D341Med (cell line): ENCODE results near the gene CAB39L.
A peak's percentile ranks its signal among the peaks of the same experiment; 100 is the strongest.

ENCODE experiments used
- DNase-seq: peaks from one replicate; pipeline ENCODE4 v3.0.0; 2012; ENCODE audit warnings: low spot score

Gene CAB39L

GRCh38 chr13:49441846-49442245, 2.0 kb downstream of the CAB39L start:
- DNase-seq = no peak

DNA sequence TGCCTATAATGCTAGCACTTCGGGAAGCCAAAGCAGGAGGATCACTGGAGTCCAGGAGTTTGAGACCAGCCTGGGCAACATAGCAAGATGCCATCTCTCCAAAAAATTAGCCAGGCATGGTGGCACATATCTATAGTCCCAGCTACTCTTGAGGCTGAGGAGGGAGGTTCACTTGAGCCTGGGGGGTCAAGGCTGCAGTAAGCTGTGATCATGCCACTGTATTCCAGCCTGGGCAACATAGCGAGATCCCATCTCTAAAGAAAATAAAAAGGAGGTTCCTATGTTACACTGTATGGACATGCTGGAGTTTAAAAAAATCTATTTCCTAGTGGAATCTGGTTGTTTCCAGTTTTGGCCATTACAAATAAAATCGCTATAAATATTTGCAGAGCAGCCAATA, 2.6 kb downstream of the CAB39L start:
- no peak for DNase-seq

- DNase-seq = no peak
These were observed 4.3 kb downstream of the CAB39L start for GRCh38 chr13:49439609-49440008.

DNA sequence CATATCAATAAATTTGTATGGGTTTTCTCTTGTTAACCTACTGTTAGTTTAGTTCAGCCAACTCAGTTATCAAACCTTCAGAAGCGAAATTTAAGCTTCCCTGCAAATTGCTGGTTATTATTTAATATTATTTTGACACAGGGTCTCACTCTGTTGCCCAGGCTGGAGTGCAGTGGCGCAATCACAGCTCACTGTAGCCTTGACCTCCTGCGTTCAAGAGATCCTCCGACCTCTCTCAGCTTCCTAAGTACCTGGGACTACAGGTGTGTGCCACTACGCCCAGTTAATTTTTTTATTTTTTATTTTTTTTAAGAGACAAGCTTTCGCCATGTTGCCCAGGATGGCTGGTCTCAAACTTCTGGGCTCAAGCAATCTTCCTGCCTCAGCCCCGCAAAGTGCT, 6.2 kb downstream of the CAB39L start:
- no peak for DNase-seq

DNA sequence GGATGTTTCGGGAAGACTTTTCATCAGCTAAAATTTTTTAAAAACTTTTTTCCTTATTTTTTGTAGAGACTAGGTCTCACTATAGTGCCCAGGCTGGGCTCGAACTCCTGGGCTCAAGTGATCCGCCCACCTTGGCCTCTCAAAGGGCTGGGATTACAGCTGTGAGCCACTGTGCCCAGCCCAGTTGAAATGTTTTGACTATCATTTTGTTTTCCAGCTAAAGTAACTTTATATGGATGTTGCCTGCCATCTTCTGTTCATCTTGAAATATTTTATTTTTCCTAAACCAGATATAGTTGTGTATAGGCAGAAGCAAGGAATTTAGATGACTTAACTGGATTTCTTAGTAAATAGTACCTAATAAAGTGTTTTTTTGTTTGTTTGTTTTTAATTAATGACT, 7.0 kb downstream of the CAB39L start:
- no peak for DNase-seq

- no peak for DNase-seq
These were observed 7.9 kb downstream of the CAB39L start for GRCh38 chr13:49435992-49436391.

GRCh38 chr13:49429121-49429520, 14.7 kb downstream of the CAB39L start:
- no peak for DNase-seq

- no peak for DNase-seq
These were observed 15.7 kb downstream of the CAB39L start for GRCh38 chr13:49428041-49428763.

DNA sequence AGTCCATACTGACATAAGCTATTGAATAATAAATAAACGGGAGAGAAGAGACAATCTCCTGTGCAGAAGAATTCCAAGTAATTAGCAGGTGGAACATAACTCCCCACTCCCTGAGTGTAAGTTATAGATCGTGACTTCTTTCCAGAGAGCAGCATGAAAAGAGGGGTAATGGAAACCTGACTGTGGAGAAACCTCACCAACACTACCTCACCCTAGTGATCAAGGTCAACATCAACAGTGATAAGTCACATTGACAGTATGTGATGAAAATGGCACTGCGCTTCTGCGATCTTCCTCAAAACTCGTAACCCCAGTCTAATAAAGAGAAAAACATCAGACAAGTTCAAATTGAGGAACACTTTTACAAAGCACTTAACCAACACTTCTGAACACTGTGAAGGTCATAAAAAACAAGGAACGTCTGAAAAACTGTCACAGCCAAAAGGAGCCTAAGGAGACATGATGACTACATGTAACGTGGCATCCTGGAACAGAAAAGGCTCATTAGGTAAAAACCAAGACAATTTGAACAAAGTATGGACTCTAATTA, 19.8 kb downstream of the CAB39L start:
- DNase-seq = no peak

GRCh38 chr13:49421391-49421790, 22.5 kb downstream of the CAB39L start:
- peak; percentile 31 for DNase-seq

- no peak for DNase-seq
These were observed 24.6 kb downstream of the CAB39L start for GRCh38 chr13:49419276-49419675.

DNA sequence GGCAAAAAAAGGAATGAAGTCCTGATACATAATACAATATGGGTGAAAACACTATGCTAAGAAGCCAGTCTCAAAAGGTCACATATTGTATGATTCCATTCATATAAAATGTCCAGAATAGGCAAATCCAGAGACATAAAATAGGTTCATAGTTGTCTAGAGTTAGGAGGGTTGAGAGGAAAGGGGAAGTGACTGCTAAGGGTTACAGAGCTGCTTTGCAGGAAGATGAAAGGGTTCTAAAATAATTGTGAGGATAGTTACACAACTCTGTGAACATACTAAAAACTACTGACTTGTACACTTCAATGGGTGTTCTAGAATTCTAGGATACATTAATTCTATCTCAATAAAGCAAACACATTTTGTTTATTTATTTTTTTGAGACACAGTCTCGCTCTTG, 25.7 kb downstream of the CAB39L start:
- DNase-seq = no peak

DNA sequence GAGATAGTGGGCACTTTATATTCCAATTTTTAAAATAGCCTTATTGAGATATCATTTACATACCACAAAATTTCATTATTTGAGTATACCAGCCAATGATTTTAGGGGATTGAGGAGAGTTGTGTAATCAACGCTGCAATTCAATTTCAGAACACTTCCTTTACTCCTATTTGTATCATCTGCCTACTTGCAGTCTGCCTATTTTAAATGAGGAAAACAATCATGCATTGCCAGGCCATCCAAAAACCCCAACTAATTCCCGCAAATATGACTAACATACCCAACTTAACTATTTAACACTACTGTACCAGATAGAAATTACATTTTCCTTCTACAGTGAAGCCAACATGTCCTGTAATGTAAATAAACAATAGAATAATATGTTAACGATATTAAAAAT, 26.7 kb downstream of the CAB39L start:
- no peak for DNase-seq

DNA sequence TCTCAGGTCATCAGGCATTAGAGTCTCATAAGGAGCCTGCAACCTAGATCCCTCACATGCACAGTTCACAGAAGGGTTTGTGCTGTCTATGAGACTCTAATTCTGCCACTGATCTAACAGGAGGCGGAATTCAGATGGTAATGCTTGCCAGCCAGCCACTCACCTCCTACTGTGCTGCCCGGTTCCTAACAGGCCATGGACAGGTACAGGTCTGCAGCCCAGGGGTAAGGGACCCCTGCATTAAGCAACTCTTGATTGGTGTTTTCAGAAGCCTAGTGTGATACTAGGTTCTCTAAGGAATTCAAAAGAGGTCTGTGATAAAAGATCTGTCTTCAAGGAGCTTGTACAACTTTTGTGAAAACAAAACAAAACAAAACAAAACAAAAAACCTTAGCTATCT, 31.1 kb downstream of the CAB39L start:
- no peak for DNase-seq

DNA sequence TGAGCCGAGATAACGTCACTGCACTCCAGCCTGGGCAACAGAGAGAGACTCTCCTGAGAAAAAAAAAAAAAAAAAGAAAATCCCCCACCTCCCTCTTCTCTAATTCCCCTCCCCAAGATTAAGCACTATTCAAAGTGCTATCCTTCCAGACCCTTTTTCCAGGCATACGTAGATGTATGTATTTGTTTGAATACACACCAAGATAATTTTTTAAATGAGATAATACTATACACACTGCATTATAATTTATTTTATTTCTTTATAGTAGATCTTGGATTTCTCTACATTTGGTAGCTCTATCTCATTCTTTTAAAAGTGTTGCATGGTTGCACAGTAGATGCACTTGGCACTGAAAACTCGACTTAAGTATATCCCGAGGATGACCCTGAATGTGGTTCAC, 32.5 kb downstream of the CAB39L start:
- DNase-seq = no peak

- DNase-seq = no peak
These were observed 33.4 kb downstream of the CAB39L start for GRCh38 chr13:49410477-49410876.

DNA sequence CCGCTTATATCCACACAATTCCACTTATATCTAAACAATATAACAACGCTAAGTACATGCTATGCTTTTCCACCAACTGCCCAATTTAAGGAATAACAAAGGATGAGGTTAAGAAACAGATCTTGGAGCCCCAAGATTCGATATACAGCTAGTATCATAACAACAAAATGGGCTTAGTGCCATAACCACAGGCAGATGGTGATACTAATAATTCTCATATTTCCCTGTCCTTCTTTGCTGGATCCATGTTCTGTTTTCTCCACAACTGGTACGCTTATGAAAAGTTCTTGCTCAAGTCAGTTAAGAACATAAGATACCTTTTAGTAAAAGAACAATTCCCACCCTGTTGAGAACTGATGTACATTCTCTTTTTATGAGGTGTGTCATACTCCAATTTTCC, 33.9 kb downstream of the CAB39L start:
- no peak for DNase-seq

- no peak for DNase-seq
These were observed 34.9 kb downstream of the CAB39L start for GRCh38 chr13:49409008-49409407.

- no peak for DNase-seq
These were observed 35.9 kb downstream of the CAB39L start for GRCh38 chr13:49407936-49408335.

DNA sequence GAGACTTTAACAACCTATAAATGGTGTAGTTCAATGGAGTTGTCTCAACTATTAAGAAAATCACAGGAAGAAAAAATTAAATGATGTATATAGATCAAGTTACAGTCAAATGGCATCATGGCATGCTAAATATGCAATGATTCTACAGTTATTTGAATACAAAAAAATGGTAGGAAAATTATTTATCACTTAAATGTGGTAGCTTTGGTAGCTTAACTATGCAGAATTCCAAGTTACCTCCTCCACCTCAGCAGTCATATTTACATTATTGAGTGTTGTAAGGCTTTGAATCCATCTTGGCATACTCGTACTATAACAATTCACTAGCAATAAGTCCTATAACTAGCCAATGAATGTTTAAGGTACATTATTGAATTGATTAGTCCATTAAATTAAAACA, 36.8 kb downstream of the CAB39L start:
- DNase-seq = no peak

GRCh38 chr13:49404703-49405020, 39.2 kb downstream of the CAB39L start:
- DNase-seq = no peak

GRCh38 chr13:49403996-49404702, 39.7 kb downstream of the CAB39L start:
- no peak for DNase-seq

DNA sequence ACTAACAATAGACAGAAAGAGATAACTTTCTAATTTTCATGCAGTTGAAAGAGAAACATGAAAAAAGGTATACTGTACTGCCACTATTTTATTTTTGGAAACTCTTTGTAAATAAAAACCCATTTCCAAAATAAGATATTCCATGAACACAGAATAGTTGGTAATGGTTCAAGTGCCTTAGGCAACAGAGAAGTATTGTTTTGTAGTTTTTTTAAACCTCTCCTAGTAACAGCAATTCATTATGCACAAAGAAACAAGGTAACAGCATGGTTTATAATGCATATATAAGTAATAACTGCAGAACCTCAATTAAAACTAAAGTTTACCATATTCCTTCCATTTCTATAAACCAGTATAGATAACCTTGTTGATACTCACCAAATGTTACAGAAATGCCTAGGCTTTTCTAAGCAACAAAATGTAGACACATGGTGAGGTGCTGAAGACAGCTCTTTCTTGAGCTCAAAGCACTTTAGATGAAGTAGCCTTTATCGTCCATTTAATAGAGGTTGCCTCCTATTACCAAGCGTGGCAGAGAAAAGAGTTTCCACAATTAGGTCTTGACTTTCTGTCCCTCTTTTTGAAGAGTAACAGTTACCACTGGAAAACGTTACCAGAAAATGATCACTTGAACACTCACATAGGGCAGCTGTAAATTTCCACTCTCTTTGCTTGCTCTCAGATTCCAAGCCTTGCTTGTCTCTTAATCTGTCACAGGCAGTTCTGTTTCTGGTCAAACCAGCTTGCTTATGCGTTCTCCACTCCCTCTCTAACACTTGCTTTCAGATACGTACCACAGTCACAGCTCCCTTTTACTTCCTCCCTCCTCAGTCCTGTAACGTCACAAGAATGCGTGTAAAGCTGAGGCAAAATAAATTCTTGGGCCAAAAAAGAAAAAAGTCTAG, 42.9 kb downstream of the CAB39L start:
- DNase-seq = no peak
